H1 (cell line): ENCODE results near the gene METTL2A. TPM values are rescaled to one million over a fixed set of nuclear protein-coding genes. Genes with fewer than 3 reads are reported as not detected.
"Not testable (repeated sequence)": the region's sequence is repeated elsewhere in the genome, so short reads cannot be mapped to it uniquely, and the experiment has no call there.

ENCODE experiments used
- CTCF ChIA-PET: fragments of 300-600 bp; sonication (Branson Sonifier 250); formaldehyde crosslinking; loops from one replicate; lab custom pipeline; 2021; ENCODE audit not compliant: partially characterized antibody; lab: Charles Lee
- POLR2A ChIA-PET: fragments of 300-600 bp; sonication (Branson Sonifier 250); formaldehyde crosslinking; loops from one replicate; lab custom pipeline; 2021; ENCODE audit warnings: inconsistent platforms; ENCODE audit not compliant: partially characterized antibody; lab: Charles Lee
- DNase-seq, 2 experiments: peaks; one replicate each; pipeline versions ENCODE4 v3.0.0 to v3.0.0-alpha.2; 2010 to 2022; ENCODE audit warnings: low spot score in 2 of 2, low read depth in 1 of 2, mixed read lengths in 1 of 2
- FAIRE-seq: peaks from 2 replicates; lab custom pipeline; 2011; peaks lifted over from hg19 to GRCh38; lab: Jason Lieb, UNC
- H2AFZ ChIP-seq: 2 replicates; pipeline ENCODE4 v1.8.1; 2012; ENCODE audit warnings: low read length, inconsistent platforms
- H2AK5ac ChIP-seq: 2 replicates; pipeline ENCODE4 v1.6.1; 2013; ENCODE audit warnings: low read depth, low read length
- H2BK120ac ChIP-seq: replicated peaks from 2 replicates; pipeline ENCODE3; 2013; ENCODE audit warnings: low read depth, low read length, inconsistent platforms
- H2BK12ac ChIP-seq: 2 replicates; pipeline ENCODE4 v1.6.1; 2013; ENCODE audit warnings: low read depth, low read length
- H2BK15ac ChIP-seq: 2 replicates; pipeline ENCODE4 v1.6.1; 2013; ENCODE audit warnings: low read length
- H2BK20ac ChIP-seq: 2 replicates; pipeline ENCODE4 v1.6.1; 2013; ENCODE audit warnings: low read length
- H2BK5ac ChIP-seq: 2 replicates; pipeline ENCODE4 v1.6.1; 2013; ENCODE audit warnings: low read depth, low read length
- H3K14ac ChIP-seq: 2 replicates; pipeline ENCODE4 v1.6.1; 2013; ENCODE audit warnings: inconsistent platforms; ENCODE audit not compliant: insufficient read length
- H3K18ac ChIP-seq: 2 replicates; pipeline ENCODE4 v1.6.1; 2013; ENCODE audit warnings: low read length; ENCODE audit errors: extremely low read depth
- H3K23ac ChIP-seq: 2 replicates; pipeline ENCODE4 v1.6.1; 2013; ENCODE audit warnings: inconsistent platforms; ENCODE audit not compliant: insufficient read length
- H3K23me2 ChIP-seq: 2 replicates; pipeline ENCODE4 v1.6.1; 2013; ENCODE audit warnings: low read depth, low read length
- H3K27ac ChIP-seq: 2 replicates; pipeline ENCODE4 v1.6.1; 2011; ENCODE audit warnings: low read depth, low read length, inconsistent platforms
- H3K27me3 ChIP-seq, 4 experiments: replicated peaks in 1 of 4; 1 replicate in 1 of 4; 2 replicates in 3 of 4; pipeline versions ENCODE4 v1.6.1 to v1.8.1; 2011 to 2013; ENCODE audit warnings: low read length in 3 of 4, mild to moderate bottlenecking in 3 of 4, inconsistent platforms in 2 of 4, mixed read lengths in 2 of 4, moderate library complexity in 1 of 4; ENCODE audit not compliant: control insufficient read depth in 3 of 4, insufficient read depth in 3 of 4; ENCODE audit errors: extremely low read depth in 1 of 4
- H3K36me3 ChIP-seq, 4 experiments: 2 replicates each; pipeline versions ENCODE4 v1.6.1 to v1.8.1; 2011 to 2013; ENCODE audit warnings: mild to moderate bottlenecking in 4 of 4, low read length in 3 of 4, moderate library complexity in 2 of 4, control low read depth in 1 of 4, inconsistent platforms in 1 of 4; ENCODE audit not compliant: insufficient read depth in 4 of 4, control insufficient read depth in 2 of 4
- H3K4ac ChIP-seq: replicated peaks from 2 replicates; pipeline ENCODE3; 2013; ENCODE audit warnings: low read length, low read depth, mixed read lengths, inconsistent platforms; ENCODE audit not compliant: insufficient read length
- H3K4me1 ChIP-seq, 4 experiments: replicated peaks in 1 of 4; 1 replicate in 1 of 4; 2 replicates in 3 of 4; pipeline versions ENCODE4 v1.6.1 to v1.8.1; 2011 to 2013; ENCODE audit warnings: low read length in 3 of 4, inconsistent platforms in 2 of 4, mixed read lengths in 1 of 4; ENCODE audit not compliant: insufficient read depth in 4 of 4, control insufficient read depth in 3 of 4
- H3K4me2 ChIP-seq, 2 experiments: 2 replicates each; pipeline versions ENCODE4 v1.6.1 to v1.8.1; 2011 to 2013; ENCODE audit warnings: low read depth in 2 of 2, low read length in 2 of 2, control low read depth in 1 of 2, inconsistent platforms in 1 of 2, mild to moderate bottlenecking in 1 of 2; ENCODE audit not compliant: insufficient read depth in 1 of 2
- H3K4me3 ChIP-seq, 4 experiments: fragments of 200-600, 300-600 bp in 1 of 4; sonication (generic), shearing (Covaris generic), sonication (Bioruptor Twin) in 1 of 4; 2 replicates each; pipeline versions ENCODE4 v1.5.1 to v1.8.1; 2011 to 2016; ENCODE audit warnings: low read length in 4 of 4, low read depth in 3 of 4, control low read depth in 2 of 4, inconsistent platforms in 2 of 4, mild to moderate bottlenecking in 2 of 4, mixed read lengths in 1 of 4, moderate library complexity in 1 of 4; ENCODE audit not compliant: insufficient read depth in 2 of 4; ENCODE audit errors: extremely low read depth in 1 of 4
- H3K56ac ChIP-seq: replicated peaks from 2 replicates; pipeline ENCODE3; 2013; ENCODE audit warnings: low read depth, mild to moderate bottlenecking, mixed read lengths, low read length, inconsistent platforms; ENCODE audit not compliant: insufficient read length
- H3K79me1 ChIP-seq: 2 replicates; pipeline ENCODE4 v1.6.1; 2013; ENCODE audit warnings: low read depth, low read length, control low read depth
- H3K79me2 ChIP-seq, 2 experiments: 2 replicates each; pipeline versions ENCODE4 v1.6.1 to v1.8.1; 2012 to 2013; ENCODE audit warnings: low read length in 2 of 2, mild to moderate bottlenecking in 2 of 2, inconsistent platforms in 1 of 2; ENCODE audit not compliant: insufficient read depth in 2 of 2, control insufficient read depth in 1 of 2
- H3K9ac ChIP-seq, 4 experiments: replicated peaks in 1 of 4; 1 replicate in 1 of 4; 2 replicates in 3 of 4; pipeline versions ENCODE4 v1.6.1 to v1.8.1; 2011 to 2013; ENCODE audit warnings: low read depth in 3 of 4, low read length in 3 of 4, control low read depth in 2 of 4, mild to moderate bottlenecking in 2 of 4, moderate library complexity in 2 of 4, inconsistent platforms in 1 of 4; ENCODE audit errors: extremely low read depth in 1 of 4
- H3K9me3 ChIP-seq, 2 experiments: 2 replicates each; pipeline versions ENCODE4 v1.6.1 to v1.8.1; 2012 to 2013; ENCODE audit warnings: mild to moderate bottlenecking in 2 of 2, moderate library complexity in 2 of 2, control low read depth in 1 of 2, inconsistent platforms in 1 of 2, low read depth in 1 of 2, low read length in 1 of 2, mixed read lengths in 1 of 2; ENCODE audit not compliant: insufficient read depth in 2 of 2
- H4K20me1 ChIP-seq, 2 experiments: replicated peaks in 1 of 2; 2 replicates each; pipeline versions ENCODE3 to v1.8.1; 2011 to 2013; ENCODE audit warnings: inconsistent platforms in 2 of 2, low read length in 2 of 2, mild to moderate bottlenecking in 1 of 2; ENCODE audit not compliant: insufficient read depth in 2 of 2, control insufficient read depth in 1 of 2
- H4K5ac ChIP-seq: 2 replicates; pipeline ENCODE4 v1.6.1; 2013; ENCODE audit warnings: low read length, low read depth, mixed read lengths, inconsistent platforms; ENCODE audit not compliant: insufficient read length
- H4K8ac ChIP-seq: 2 replicates; pipeline ENCODE4 v1.8.0; 2013; ENCODE audit warnings: mild to moderate bottlenecking, moderate library complexity, low read length, inconsistent platforms; ENCODE audit not compliant: insufficient read depth; ENCODE audit errors: extremely low read depth
- H4K91ac ChIP-seq: replicated peaks from 2 replicates; pipeline ENCODE3; 2013; ENCODE audit warnings: low read length, mixed read lengths, inconsistent platforms; ENCODE audit not compliant: insufficient read length
- WGBS, 2 experiments: shearing (Covaris generic) in 1 of 2; methylation state at CpG; one replicate each; pipeline versions ENCODE4 v1.1.6 to v1.1.7; 2013 to 2015; ENCODE audit warnings: low lambda C conversion rate in 2 of 2, mixed read lengths in 2 of 2, inconsistent platforms in 1 of 2, low coverage in 1 of 2, missing lambda C conversion rate in 1 of 2; ENCODE audit not compliant: insufficient replicate concordance in 2 of 2, insufficient coverage in 1 of 2, insufficient read length in 1 of 2; ENCODE audit errors: extremely low coverage in 1 of 2, missing lambda C conversion rate in 1 of 2; 5-methylcytosine and 5-hydroxymethylcytosine counted together
- polyA plus RNA-seq, 7 experiments: library from polyadenylated mRNA; depleted of rRNA in 3 of 7; stranded (reverse) in 5 of 7; unstranded in 2 of 7; fragments of >200 nt in 5 of 7; fragments of 200-250 nt in 2 of 7; gene quantifications; 1 replicate in 5 of 7; 2 replicates in 1 of 7; 4 replicates in 1 of 7; pipeline versions ENCODE4 v1.2.1 to v1.2.3, GENCODE V29; 2011 to 2013; ENCODE audit warnings: missing spikeins in 2 of 7, mixed read lengths in 2 of 7
- total RNA-seq: library from RNA; stranded (reverse); fragmentation: NEBNext Ultra II Directional; extraction: Animal tissue kit (Norgen Biotek cat#: 25700); gene quantifications from 2 replicates; pipeline ENCODE4 v1.2.1, GENCODE V29; 2021

The METTL2A gene
- total and polyA plus RNA-seq, 2 of the 8 experiments (the other 6 are each of a cell fraction or from before 2014, with no cell fraction given): 16.2 to 40.5 TPM

GRCh38 chr17:62473030-62473982 is 49.6 kb downstream of the METTL2A start:
- CTCF ChIA-PET: interaction anchor here (0.6 to 1.8 kb wide), 5 partner anchors 9 to 152 kb away, joined by 3 to 4 read pairs (median 3); partner anchors contain the start of gene METTL2A
- H3K14ac ChIP-seq, H4K8ac ChIP-seq, H3K36me3 ChIP-seq, H3K4me2 ChIP-seq, H3K4me1 ChIP-seq, H3K9me3 ChIP-seq, H4K91ac ChIP-seq, H3K9ac ChIP-seq, H3K79me2 ChIP-seq, H3K23me2 ChIP-seq, H2BK15ac ChIP-seq, H2BK20ac ChIP-seq, H3K4ac ChIP-seq, H2BK12ac ChIP-seq, H3K56ac ChIP-seq, DNase-seq, H2BK120ac ChIP-seq, H3K27me3 ChIP-seq, H2BK5ac ChIP-seq, H3K79me1 ChIP-seq, H2AFZ ChIP-seq, H4K5ac ChIP-seq, H3K4me3 ChIP-seq, H3K18ac ChIP-seq, H2AK5ac ChIP-seq, H3K27ac ChIP-seq, H4K20me1 ChIP-seq, FAIRE-seq, H3K23ac ChIP-seq: not testable (repeated sequence)
- POLR2A ChIA-PET: interaction anchor here (0.6 to 0.7 kb wide), 2 partner anchors 120 to 407 kb away, joined by 3 read pairs; no protein-coding TSS in a partner anchor
- WGBS, 2 experiments: 78% methylated on average over 8 of the region's 8 CpGs; no CpG with 5 or more reads in 1 of the 2 experiments
